Erythroblast (primary cell): ENCODE data around the gene UTS2B.

Experiments used
- GATA1 ChIP-seq: IDR thresholded peaks from 2 replicates; pipeline ENCODE4 v1.6.1; 2011; ENCODE audit warnings: low read depth, mild to moderate bottlenecking, control low read depth, low read length, moderate library complexity
- POLR2A ChIP-seq: IDR thresholded peaks from 2 replicates; pipeline ENCODE4 v1.6.1; 2011; ENCODE audit warnings: mild to moderate bottlenecking, low read length

- TF ChIP-seq POLR2A, result no peak
- no peak for TF ChIP-seq GATA1
Observed at GRCh38 chr3:191296041-191296541, 34.2 kb downstream of the UTS2B start.
